SU-DHL-6 (cell line): Measurements from ENCODE around the gene ZNF532.

Experiments
- EZH2phosphoT487 ChIP-seq: fragments of 200-600 bp; sonication (generic), shearing (Covaris generic); conservative IDR thresholded peaks from 2 replicates; pipeline ENCODE4 v1.6.1; 2018; ENCODE audit warnings: mild to moderate bottlenecking, antibody characterized with exemption, low read length, moderate library complexity, mixed read lengths
- TF ChIP-seq, protein P1 (sequence below): fragments of 200-600 bp; sonication (generic); IDR thresholded peaks from one replicate; pipeline ENCODE4 v1.5.1; 2017; ENCODE audit warnings: antibody characterized with exemption, mild to moderate bottlenecking, low read length, moderate library complexity; ENCODE audit not compliant: insufficient read depth, poor library complexity, severe bottlenecking

DNA sequence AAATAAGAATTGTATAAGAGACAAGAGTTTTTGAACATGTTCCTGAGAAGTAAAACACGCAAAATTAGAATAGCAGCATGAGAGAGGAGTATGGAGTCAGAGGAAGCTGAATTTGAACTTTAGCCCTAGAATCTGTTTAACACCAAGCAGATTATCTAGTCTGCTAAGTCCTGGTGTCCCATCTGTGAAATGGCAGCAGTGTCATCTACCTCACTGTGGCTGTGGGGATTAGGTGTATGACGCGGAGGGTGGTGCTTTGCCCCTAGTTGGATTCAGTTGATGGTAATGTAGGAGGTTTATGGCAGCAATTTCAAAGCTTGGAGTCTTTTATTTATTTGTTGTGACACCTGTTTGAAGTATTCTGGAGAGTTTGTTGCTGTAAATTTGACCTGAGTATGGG lies 79.2 kb downstream of the ZNF532 start:
- TF ChIP-seq, protein P1, sequence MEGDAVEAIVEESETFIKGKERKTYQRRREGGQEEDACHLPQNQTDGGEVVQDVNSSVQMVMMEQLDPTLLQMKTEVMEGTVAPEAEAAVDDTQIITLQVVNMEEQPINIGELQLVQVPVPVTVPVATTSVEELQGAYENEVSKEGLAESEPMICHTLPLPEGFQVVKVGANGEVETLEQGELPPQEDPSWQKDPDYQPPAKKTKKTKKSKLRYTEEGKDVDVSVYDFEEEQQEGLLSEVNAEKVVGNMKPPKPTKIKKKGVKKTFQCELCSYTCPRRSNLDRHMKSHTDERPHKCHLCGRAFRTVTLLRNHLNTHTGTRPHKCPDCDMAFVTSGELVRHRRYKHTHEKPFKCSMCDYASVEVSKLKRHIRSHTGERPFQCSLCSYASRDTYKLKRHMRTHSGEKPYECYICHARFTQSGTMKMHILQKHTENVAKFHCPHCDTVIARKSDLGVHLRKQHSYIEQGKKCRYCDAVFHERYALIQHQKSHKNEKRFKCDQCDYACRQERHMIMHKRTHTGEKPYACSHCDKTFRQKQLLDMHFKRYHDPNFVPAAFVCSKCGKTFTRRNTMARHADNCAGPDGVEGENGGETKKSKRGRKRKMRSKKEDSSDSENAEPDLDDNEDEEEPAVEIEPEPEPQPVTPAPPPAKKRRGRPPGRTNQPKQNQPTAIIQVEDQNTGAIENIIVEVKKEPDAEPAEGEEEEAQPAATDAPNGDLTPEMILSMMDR: no peak
- TF ChIP-seq EZH2phosphoT487: no peak
